Neural progenitor cell (in vitro differentiated cells): ENCODE data around the gene SLC25A22.

ENCODE experiments used
- EZH2 ChIP-seq: fragments of 200-600 bp; sonication (generic); IDR thresholded peaks from 2 replicates; pipeline ENCODE4 v1.6.1; 2017; ENCODE audit warnings: antibody characterized with exemption, mild to moderate bottlenecking, moderate library complexity
- TF ChIP-seq, protein P1 (sequence below): fragments of 200-600 bp; sonication (generic); IDR thresholded peaks from 2 replicates; pipeline ENCODE4 v1.5.1; 2017; ENCODE audit warnings: antibody characterized with exemption, mild to moderate bottlenecking

DNA sequence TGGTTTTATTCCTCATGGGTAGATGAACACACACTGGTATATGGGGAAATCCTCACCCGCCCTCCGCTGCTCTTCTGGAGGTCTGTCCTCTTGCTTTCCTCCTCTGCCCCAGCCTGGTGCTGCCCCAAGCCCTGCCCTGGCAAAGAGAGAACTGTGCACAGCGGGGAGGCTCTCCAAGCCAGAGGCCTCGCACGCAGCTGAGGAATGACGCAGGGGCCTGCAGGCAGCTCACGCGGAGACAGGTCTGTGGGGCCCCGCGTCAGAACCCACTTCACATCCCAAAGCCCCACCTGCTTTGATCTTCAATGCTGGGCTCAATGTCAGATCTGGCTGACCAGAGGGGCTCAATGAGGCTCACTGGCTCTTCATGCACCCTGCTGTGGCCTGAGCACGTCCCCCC, 30.8 kb downstream of the SLC25A22 start:
- no peak for TF ChIP-seq EZH2
- TF ChIP-seq, protein P1, sequence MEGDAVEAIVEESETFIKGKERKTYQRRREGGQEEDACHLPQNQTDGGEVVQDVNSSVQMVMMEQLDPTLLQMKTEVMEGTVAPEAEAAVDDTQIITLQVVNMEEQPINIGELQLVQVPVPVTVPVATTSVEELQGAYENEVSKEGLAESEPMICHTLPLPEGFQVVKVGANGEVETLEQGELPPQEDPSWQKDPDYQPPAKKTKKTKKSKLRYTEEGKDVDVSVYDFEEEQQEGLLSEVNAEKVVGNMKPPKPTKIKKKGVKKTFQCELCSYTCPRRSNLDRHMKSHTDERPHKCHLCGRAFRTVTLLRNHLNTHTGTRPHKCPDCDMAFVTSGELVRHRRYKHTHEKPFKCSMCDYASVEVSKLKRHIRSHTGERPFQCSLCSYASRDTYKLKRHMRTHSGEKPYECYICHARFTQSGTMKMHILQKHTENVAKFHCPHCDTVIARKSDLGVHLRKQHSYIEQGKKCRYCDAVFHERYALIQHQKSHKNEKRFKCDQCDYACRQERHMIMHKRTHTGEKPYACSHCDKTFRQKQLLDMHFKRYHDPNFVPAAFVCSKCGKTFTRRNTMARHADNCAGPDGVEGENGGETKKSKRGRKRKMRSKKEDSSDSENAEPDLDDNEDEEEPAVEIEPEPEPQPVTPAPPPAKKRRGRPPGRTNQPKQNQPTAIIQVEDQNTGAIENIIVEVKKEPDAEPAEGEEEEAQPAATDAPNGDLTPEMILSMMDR: no peak
